ENCODE results near the gene CD3E.
"Not testable (repeated sequence)": the region's sequence is repeated elsewhere in the genome, so short reads cannot be mapped to it uniquely, and the experiment has no call there.

CD3E gene

DNA sequence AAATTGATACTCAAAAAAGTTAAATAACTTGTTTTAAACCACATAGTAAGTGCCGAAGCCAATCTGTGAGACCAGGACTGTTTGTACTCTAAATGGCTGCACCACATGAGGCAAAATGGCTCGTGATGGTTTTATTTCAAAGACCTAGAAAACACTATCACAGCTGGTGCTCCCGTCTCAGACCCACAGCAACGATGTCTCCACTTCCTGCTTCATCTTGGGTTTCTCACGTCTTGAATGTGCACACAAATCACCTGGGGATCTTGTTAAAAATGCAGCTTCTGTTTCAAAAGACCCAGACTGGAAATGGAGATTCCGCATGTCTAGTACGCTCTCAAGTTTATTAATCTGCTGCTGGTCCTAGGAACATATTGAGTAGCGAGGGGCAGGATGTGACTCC lies 1.2 kb downstream of the CD3E start:
- H3K4me3 ChIP-seq (ENCODE audit: low read depth, low read length), result no peak overlapping the region
- no peaks in the 10 kb centered on the region for H3K9me3 ChIP-seq (ENCODE audit: control insufficient read depth, insufficient read depth, low read depth, low read length)
- H3K36me3 ChIP-seq (ENCODE audit: control insufficient read depth in 2 of 2, insufficient read depth in 1 of 2, low read length in 2 of 2), result no peaks in the 10 kb centered on the region
- ChIA-PET CTCF (interaction anchor here (0.9 to 1.3 kb wide), 2 partner anchors 11 to 107 kb away, joined by 4 to 6 read pairs; no protein-coding TSS in a partner anchor), POLR2A (no interaction called here)
- TF ChIP-seq ZNF513 (tag by site-specific recombination; IDR thresholded peaks at IDR 0.05) (no peak), ZNF549 (tag by site-specific recombination; IDR thresholded peaks at IDR 0.05) (no peak), ZNF521 (tag by site-specific recombination; IDR thresholded peaks at IDR 0.05) (no peak), EGR2 (tag by site-specific recombination; IDR thresholded peaks at IDR 0.05; ENCODE audit: low read depth) (no peak), KLF1 (tag by site-specific recombination; IDR thresholded peaks at IDR 0.05) (no peak)
- no peaks in the 10 kb centered on the region for H3K4me1 ChIP-seq (ENCODE audit: control insufficient read depth, insufficient read depth, low read length)
- no peak overlapping the region for H3K27ac ChIP-seq (ENCODE audit: extremely low read depth, low read depth, low read length)

GRCh38 chr11:118306556-118306955 lies 2.0 kb downstream of the CD3E start:
- Histone ChIP-seq H3K27ac (ENCODE audit: extremely low read depth, low read depth, low read length) (no peak overlapping the region), H3K4me1 (ENCODE audit: control insufficient read depth, insufficient read depth, low read length) (no peaks in the 10 kb centered on the region), H3K36me3 (ENCODE audit: control insufficient read depth in 2 of 2, insufficient read depth in 1 of 2, low read length in 2 of 2) (no peaks in the 10 kb centered on the region), H3K4me3 (ENCODE audit: low read depth, low read length) (no peak overlapping the region), H3K9me3 (ENCODE audit: control insufficient read depth, insufficient read depth, low read depth, low read length) (no peaks in the 10 kb centered on the region)
- POLR2A ChIA-PET, result no interaction called here
- CTCF ChIA-PET, result interaction anchor here (1.3 kb wide), 1 partner anchor 11 kb away, joined by 6 read pairs; no protein-coding TSS in a partner anchor
- TF ChIP-seq ELK4 (IDR thresholded peaks at IDR 0.05; ENCODE audit: borderline replicate concordance, low read depth, low read length) (no peak), SALL2 (tag by site-specific recombination; IDR thresholded peaks at IDR 0.05; ENCODE audit: borderline replicate concordance) (no peak), ZNF175 (tag by site-specific recombination; IDR thresholded peaks at IDR 0.05) (no peak), ZNF133 (tag by site-specific recombination; IDR thresholded peaks at IDR 0.05) (no peak), ZNF747 (tag by site-specific recombination; IDR thresholded peaks at IDR 0.05) (no peak), KLF7 (tag by site-specific recombination; IDR thresholded peaks at IDR 0.05; ENCODE audit: borderline replicate concordance) (no peak), ZNF24 (tag by site-specific recombination; IDR thresholded peaks at IDR 0.05) (no peak), ZNF184 (tag by site-specific recombination; IDR thresholded peaks at IDR 0.05) (no peak), ZNF701 (tag by site-specific recombination; IDR thresholded peaks at IDR 0.05) (no peak), ZNF677 (tag by site-specific recombination; IDR thresholded peaks at IDR 0.05) (no peak)

DNA sequence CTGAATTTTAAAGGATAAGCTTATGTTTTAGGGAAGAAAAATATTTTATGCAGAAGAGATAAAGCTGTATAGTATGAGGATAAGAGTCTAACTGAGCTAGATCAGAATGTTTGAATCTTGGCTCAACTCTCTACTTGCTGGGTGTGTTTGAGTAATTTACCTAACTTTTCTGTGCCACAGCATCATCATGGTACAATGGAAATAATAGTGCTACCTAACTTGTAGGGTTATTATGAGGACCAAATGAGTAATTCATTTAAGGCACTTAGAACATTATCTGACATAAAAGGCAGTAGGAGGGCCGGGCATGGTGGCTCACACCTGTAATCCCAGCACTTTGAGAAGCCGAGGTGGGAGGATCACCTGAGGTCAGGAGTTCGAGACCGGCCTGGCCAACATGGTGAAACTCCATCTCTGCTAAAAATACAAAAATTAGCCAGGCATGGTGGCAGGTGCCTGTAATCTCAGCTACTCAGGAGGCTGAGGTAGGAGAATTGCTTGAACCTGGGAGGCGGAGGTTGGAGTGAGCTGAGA lies 4.5 kb downstream of the CD3E start:
- CTCF ChIA-PET, result interaction anchor here (0.7 to 1.6 kb wide), 4 partner anchors 13 to 138 kb away, joined by 3 to 6 read pairs (median 4); no protein-coding TSS in a partner anchor
- POLR2A ChIA-PET; H3K4me3 ChIP-seq (ENCODE audit: low read depth, low read length); H3K4me1 ChIP-seq (ENCODE audit: control insufficient read depth, insufficient read depth, low read length); H3K27ac ChIP-seq (ENCODE audit: extremely low read depth, low read depth, low read length); H3K36me3 ChIP-seq (ENCODE audit: control insufficient read depth in 2 of 2, insufficient read depth in 1 of 2, low read length in 2 of 2); H3K9me3 ChIP-seq (ENCODE audit: control insufficient read depth, insufficient read depth, low read depth, low read length): not testable (repeated sequence)

DNA sequence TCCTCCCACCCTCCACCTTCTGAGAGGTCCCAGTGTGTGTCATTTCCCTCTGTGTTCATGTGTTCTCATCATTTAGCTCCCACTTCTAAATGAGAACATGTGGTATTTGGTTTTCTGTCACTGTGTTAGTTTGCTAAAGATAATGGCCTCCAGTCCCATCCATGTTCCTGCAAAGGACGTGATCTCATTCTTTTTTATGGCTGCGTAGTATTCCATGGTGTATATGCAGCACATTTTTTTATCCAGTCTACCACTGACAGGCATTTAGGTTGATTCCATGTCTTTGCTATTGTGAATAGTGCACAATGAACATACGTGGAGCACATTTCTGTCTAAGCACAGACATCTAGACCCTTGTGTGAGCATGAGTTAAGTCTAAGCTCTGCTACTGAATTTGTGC lies 5.7 kb downstream of the CD3E start:
- no peak overlapping the region for H3K27ac ChIP-seq (ENCODE audit: extremely low read depth, low read depth, low read length)
- no peaks in the 10 kb centered on the region for H3K9me3 ChIP-seq (ENCODE audit: control insufficient read depth, insufficient read depth, low read depth, low read length)
- POLR2A ChIA-PET, result interaction anchor here (0.6 kb wide), 1 partner anchor 25 kb away, joined by 5 read pairs; no protein-coding TSS in a partner anchor
- H3K4me1 ChIP-seq (ENCODE audit: control insufficient read depth, insufficient read depth, low read length), result no peaks in the 10 kb centered on the region
- CTCF ChIA-PET, result interaction anchor here (1.4 to 1.6 kb wide), 2 partner anchors 8 to 14 kb away, joined by 4 to 5 read pairs; no protein-coding TSS in a partner anchor
- H3K4me3 ChIP-seq (ENCODE audit: low read depth, low read length), result no peak overlapping the region
- no peaks in the 10 kb centered on the region for H3K36me3 ChIP-seq (ENCODE audit: control insufficient read depth in 2 of 2, insufficient read depth in 1 of 2, low read length in 2 of 2)
- TF ChIP-seq ZNF146 (tag by site-specific recombination; IDR thresholded peaks at IDR 0.05), result peak; percentile 90
- TF ChIP-seq ZNF670 (tag by site-specific recombination; IDR thresholded peaks at IDR 0.05; ENCODE audit: low read depth), result no peak

Measured in HEK293 (cell line).